Erythroblast (primary cell): ENCODE measurements around the gene SCFD2.

Source experiments
- GATA1 ChIP-seq: IDR thresholded peaks from 2 replicates; pipeline ENCODE4 v1.6.1; 2011; ENCODE audit warnings: low read depth, mild to moderate bottlenecking, control low read depth, low read length, moderate library complexity
- POLR2A ChIP-seq: IDR thresholded peaks from 2 replicates; pipeline ENCODE4 v1.6.1; 2011; ENCODE audit warnings: mild to moderate bottlenecking, low read length

GRCh38 chr4:53040851-53041250, 325.0 kb downstream of the SCFD2 start:
- TF ChIP-seq POLR2A (no peak), GATA1 (no peak)
